GM19240 (cell line): ENCODE measurements around the gene TUT4.

ENCODE experiments used
- DNase-seq: peaks from one replicate; pipeline ENCODE4 v3.0.0; 2011; ENCODE audit warnings: low spot score; ENCODE audit not compliant: insufficient read length

TUT4 gene

GRCh38 chr1:52571783-52572182 lies 18.9 kb upstream of the TUT4 start:
- DNase-seq = no peak

GRCh38 chr1:52569449-52570210 lies 16.7 kb upstream of the TUT4 start:
- DNase-seq = no peak

GRCh38 chr1:52567943-52568342 lies 15.1 kb upstream of the TUT4 start:
- no peak for DNase-seq

GRCh38 chr1:52562766-52563165 lies 9.9 kb upstream of the TUT4 start:
- DNase-seq = no peak

- no peak for DNase-seq
Measured at GRCh38 chr1:52559875-52560274, 7.0 kb upstream of the TUT4 start.

GRCh38 chr1:52558941-52559340 lies 6.0 kb upstream of the TUT4 start:
- DNase-seq = no peak

GRCh38 chr1:52556641-52557360 lies 3.9 kb upstream of the TUT4 start:
- DNase-seq = no peak

GRCh38 chr1:52554756-52555155 lies 1.9 kb upstream of the TUT4 start:
- DNase-seq = no peak

GRCh38 chr1:52554267-52554640 lies 1.4 kb upstream of the TUT4 start:
- DNase-seq = no peak

GRCh38 chr1:52553362-52554266 lies 722 bp upstream of the TUT4 start:
- peak; percentile 52 for DNase-seq

- no peak for DNase-seq
Measured at GRCh38 chr1:52552236-52552504, 722 bp downstream of the TUT4 start.

GRCh38 chr1:52551507-52552235 lies 1.2 kb downstream of the TUT4 start:
- no peak for DNase-seq

GRCh38 chr1:52550447-52550846 lies 2.4 kb downstream of the TUT4 start:
- DNase-seq = no peak

- DNase-seq = no peak
Measured at GRCh38 chr1:52549267-52549666, 3.6 kb downstream of the TUT4 start.

- DNase-seq = no peak
Measured at GRCh38 chr1:52546852-52547251, 6.0 kb downstream of the TUT4 start.

GRCh38 chr1:52544665-52545525 lies 8.0 kb downstream of the TUT4 start:
- DNase-seq = no peak

- no peak for DNase-seq
Measured at GRCh38 chr1:52542085-52542688, 10.7 kb downstream of the TUT4 start.

GRCh38 chr1:52534928-52535764 lies 17.7 kb downstream of the TUT4 start:
- no peak for DNase-seq

GRCh38 chr1:52533713-52534112 lies 19.2 kb downstream of the TUT4 start:
- no peak for DNase-seq
